Esophagus muscularis mucosa (tissue), 3 donors: Measurements from ENCODE around the gene AKAP13.

Experiments used
- POLR2A ChIP-seq: fragments of 450-650 bp; IDR thresholded peaks from one replicate; pipeline ENCODE4 v1.6.1; 2017; ENCODE audit warnings: antibody characterized with exemption, moderate library complexity, mild to moderate bottlenecking, low read depth
- TF ChIP-seq, protein P1 (sequence below), 3 experiments: fragments of 200-600 bp in 2 of 3; fragments of 450-650 bp in 1 of 3; sonication (generic) in 2 of 3; IDR thresholded peaks; one replicate each; pipeline ENCODE4 v1.5.1; 2017 to 2019; ENCODE audit warnings: antibody characterized with exemption in 3 of 3, mild to moderate bottlenecking in 2 of 3, moderate library complexity in 1 of 3

- TF ChIP-seq, protein P1, sequence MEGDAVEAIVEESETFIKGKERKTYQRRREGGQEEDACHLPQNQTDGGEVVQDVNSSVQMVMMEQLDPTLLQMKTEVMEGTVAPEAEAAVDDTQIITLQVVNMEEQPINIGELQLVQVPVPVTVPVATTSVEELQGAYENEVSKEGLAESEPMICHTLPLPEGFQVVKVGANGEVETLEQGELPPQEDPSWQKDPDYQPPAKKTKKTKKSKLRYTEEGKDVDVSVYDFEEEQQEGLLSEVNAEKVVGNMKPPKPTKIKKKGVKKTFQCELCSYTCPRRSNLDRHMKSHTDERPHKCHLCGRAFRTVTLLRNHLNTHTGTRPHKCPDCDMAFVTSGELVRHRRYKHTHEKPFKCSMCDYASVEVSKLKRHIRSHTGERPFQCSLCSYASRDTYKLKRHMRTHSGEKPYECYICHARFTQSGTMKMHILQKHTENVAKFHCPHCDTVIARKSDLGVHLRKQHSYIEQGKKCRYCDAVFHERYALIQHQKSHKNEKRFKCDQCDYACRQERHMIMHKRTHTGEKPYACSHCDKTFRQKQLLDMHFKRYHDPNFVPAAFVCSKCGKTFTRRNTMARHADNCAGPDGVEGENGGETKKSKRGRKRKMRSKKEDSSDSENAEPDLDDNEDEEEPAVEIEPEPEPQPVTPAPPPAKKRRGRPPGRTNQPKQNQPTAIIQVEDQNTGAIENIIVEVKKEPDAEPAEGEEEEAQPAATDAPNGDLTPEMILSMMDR (IDR thresholded peaks at IDR 0.05) = no peak
- no peak for TF ChIP-seq POLR2A
Measured at GRCh38 chr15:85336880-85337279, 43.5 kb upstream of the AKAP13 start.
